Immature natural killer cell (primary cell): ENCODE measurements around the gene KRTAP10-7. TPM values are rescaled to one million over a fixed set of nuclear protein-coding genes. Genes with fewer than 3 reads are reported as not detected.
A peak's percentile ranks its signal among the peaks of the same experiment; 100 is the strongest.

Experiments used
- DNase-seq, 3 donors: peaks; one replicate each; pipeline ENCODE4 v3.0.0; 2022; ENCODE audit warnings: mixed read lengths in 1 of 3
- H3K27ac Mint-ChIP-seq, 6 donors: one replicate each; pipeline ENCODE4 v1.8.0; 2020; ENCODE audit warnings: mixed read lengths in 6 of 6, mild to moderate bottlenecking in 5 of 6, inconsistent platforms in 4 of 6, moderate library complexity in 3 of 6
- H3K27me3 Mint-ChIP-seq, 3 donors: one replicate each; pipeline ENCODE4 v1.8.0; 2020 to 2021; ENCODE audit warnings: low read depth in 3 of 3, mild to moderate bottlenecking in 3 of 3, mixed read lengths in 3 of 3, moderate library complexity in 3 of 3, inconsistent platforms in 1 of 3
- H3K36me3 Mint-ChIP-seq, 3 donors: one replicate each; pipeline ENCODE4 v1.8.0; 2020; ENCODE audit warnings: mixed read lengths in 3 of 3, inconsistent platforms in 2 of 3, mild to moderate bottlenecking in 2 of 3
- H3K4me1 Mint-ChIP-seq, 2 donors: one replicate each; pipeline ENCODE4 v1.8.0; 2020; ENCODE audit warnings: inconsistent platforms in 2 of 2, mild to moderate bottlenecking in 2 of 2, mixed read lengths in 2 of 2, moderate library complexity in 1 of 2
- H3K4me3 Mint-ChIP-seq, 5 donors: one replicate each; pipeline ENCODE4 v1.8.0; 2020; ENCODE audit warnings: mild to moderate bottlenecking in 5 of 5, mixed read lengths in 5 of 5, inconsistent platforms in 3 of 5, moderate library complexity in 3 of 5
- H3K9me3 Mint-ChIP-seq, 6 donors: one replicate each; pipeline ENCODE4 v1.8.0; 2020; ENCODE audit warnings: mild to moderate bottlenecking in 6 of 6, mixed read lengths in 6 of 6, inconsistent platforms in 4 of 6, moderate library complexity in 3 of 6
- polyA plus RNA-seq, 3 donors: library from polyadenylated mRNA; unstranded; fragments of 300-500 nt; fragmentation: Illumina TruSeq; gene quantifications; one replicate each; pipeline ENCODE4 v1.2.3, GENCODE V29; 2021

Gene KRTAP10-7
- polyA plus RNA-seq, 3 donors from 2014 or later: not detected

- DNase-seq: no peak
- Mint-ChIP-seq H3K9me3 (peaks cover 10 to 26% (median 25%) of the 10 kb centered on the region in 6 donors), H3K4me3 (no peak overlapping the region), H3K27me3 (peaks cover 0 to 6% (median 2%) of the 10 kb centered on the region in 3 donors), H3K27ac (peak overlapping the region in 2 of 6 donors; percentile 15 to 29), H3K36me3 (peaks cover 11 to 21% (median 19%) of the 10 kb centered on the region in 3 donors), H3K4me1 (peaks cover 20 to 26% of the 10 kb centered on the region in 2 donors)
These were observed 13.8 kb downstream of the KRTAP10-7 start for GRCh38 chr21:44614161-44614631.

DNA sequence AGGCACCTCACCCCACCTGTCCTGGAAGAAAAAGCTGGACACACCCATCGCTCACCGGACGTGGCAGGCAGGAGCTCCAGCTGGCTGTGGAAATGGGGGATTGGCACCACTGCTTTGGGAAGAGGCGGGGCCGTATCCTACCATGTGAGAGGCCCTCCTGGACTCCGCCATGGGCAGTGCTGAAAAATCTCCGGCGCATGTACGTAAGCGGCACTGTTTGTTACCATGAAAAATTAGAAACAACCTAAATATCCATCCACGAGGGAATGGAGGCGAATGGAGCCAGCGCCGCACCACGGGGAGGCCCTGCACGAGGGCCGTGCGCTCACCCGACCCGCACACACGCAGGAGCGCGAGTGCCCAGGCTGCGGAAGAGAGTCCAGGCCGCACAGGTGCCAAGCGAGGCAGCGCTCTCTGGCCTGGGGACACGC is 14.6 kb downstream of the KRTAP10-7 start:
- Mint-ChIP-seq H3K36me3 (peaks cover 11 to 22% (median 19%) of the 10 kb centered on the region in 3 donors), H3K4me1 (peaks cover 28 to 34% of the 10 kb centered on the region in 2 donors), H3K4me3 (no peak overlapping the region), H3K27ac (peak overlapping the region in 1 of 6 donors; percentile 29), H3K27me3 (peaks cover 0 to 6% (median 2%) of the 10 kb centered on the region in 3 donors), H3K9me3 (peaks cover 14 to 26% (median 24%) of the 10 kb centered on the region in 6 donors)
- no peak for DNase-seq

DNA sequence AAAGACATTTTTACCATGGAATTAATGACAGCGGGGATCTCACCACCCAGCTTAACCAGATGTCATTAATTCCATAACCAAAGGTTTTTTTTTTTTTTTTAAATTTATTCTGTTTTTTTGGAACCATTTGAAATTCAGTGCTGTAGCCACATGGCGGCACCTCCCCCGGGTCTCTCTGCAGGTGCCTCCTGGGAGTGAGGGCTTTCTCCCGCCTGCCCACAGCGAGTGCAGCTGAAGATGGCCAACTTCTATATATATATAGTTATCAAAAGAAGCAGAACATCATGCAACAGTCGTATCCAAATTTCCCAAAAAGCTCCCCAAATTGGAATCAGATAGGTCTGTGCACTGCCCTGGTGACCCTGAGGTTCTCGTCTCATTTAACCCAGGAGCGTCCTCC is 15.1 kb downstream of the KRTAP10-7 start:
- peaks cover 17 to 27% (median 25%) of the 10 kb centered on the region in 6 donors for H3K9me3 Mint-ChIP-seq
- peaks cover 31 to 38% of the 10 kb centered on the region in 2 donors for H3K4me1 Mint-ChIP-seq
- no peak overlapping the region for H3K27ac Mint-ChIP-seq
- peaks cover 0 to 6% (median 2%) of the 10 kb centered on the region in 3 donors for H3K27me3 Mint-ChIP-seq
- no peak overlapping the region for H3K4me3 Mint-ChIP-seq
- DNase-seq: no peak
- H3K36me3 Mint-ChIP-seq: peaks cover 14 to 25% (median 21%) of the 10 kb centered on the region in 3 donors

DNA sequence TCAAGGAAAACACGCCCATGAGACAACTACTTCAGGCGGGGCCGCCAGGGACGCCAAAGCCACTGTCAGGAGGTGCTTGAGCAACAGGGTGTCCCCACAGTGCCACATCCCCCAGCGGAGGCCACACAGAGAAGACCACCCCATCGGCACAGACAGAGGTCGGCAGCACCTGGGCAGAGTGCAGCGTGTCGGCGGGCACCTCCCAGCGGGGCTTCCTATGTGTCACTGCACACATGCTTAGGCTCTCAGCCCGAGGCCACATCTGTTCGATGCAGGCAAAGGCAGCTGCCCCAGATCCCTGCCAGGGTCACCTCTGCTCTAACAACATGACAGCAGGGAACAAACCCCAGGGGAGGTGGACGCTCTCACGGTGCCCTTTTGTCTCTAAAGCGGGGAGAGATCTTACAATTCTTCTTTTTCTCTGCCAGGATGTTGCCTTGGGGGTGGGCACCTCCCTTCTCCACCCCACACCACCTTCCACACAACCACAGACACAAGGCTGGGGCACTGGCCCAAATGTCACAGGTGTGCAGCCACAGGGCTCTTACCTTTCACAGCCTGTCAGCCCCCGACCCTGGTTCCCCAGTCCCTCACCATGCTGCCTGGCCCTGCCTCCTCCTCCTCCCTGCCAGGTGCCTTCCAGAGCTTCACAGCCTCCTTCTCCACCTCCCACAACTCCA is 15.7 kb downstream of the KRTAP10-7 start:
- Mint-ChIP-seq H3K27ac (no peak overlapping the region), H3K4me1 (peaks cover 36 to 43% of the 10 kb centered on the region in 2 donors), H3K27me3 (peaks cover 0 to 6% (median 6%) of the 10 kb centered on the region in 3 donors), H3K36me3 (peaks cover 18 to 25% (median 19%) of the 10 kb centered on the region in 3 donors), H3K4me3 (no peak overlapping the region), H3K9me3 (peaks cover 12 to 25% (median 22%) of the 10 kb centered on the region in 6 donors)
- DNase-seq: no peak

DNA sequence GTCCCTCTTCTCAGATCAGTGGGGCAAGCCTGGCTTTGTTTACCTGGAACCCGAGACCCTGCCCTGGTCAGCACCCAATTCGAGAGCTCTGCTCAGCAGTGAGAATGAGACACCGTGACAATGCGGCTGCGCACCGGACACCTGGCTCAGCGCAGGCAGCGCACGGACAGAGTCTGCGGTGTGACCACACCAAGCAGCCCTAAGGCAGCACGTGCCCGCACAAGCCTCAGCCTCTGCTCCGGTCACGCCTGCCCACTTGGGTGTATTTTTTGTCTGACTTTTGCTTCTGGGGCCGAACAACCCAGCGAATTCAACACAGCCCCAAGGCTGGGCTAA is 16.2 kb downstream of the KRTAP10-7 start:
- H3K4me3 Mint-ChIP-seq: no peak overlapping the region

GRCh38 chr21:44617071-44617501 is 16.7 kb downstream of the KRTAP10-7 start:
- Mint-ChIP-seq H3K4me3 (no peak overlapping the region), H3K27me3 (peaks cover 0 to 6% (median 3%) of the 10 kb centered on the region in 3 donors), H3K36me3 (peaks cover 13 to 19% (median 19%) of the 10 kb centered on the region in 3 donors), H3K9me3 (peaks cover 7 to 20% (median 18%) of the 10 kb centered on the region in 6 donors), H3K4me1 (peaks cover 36 to 43% of the 10 kb centered on the region in 2 donors), H3K27ac (peak overlapping the region in 1 of 6 donors; percentile 44)
- DNase-seq: no peak

More for the DNA sequence above, 16.2 kb downstream of the KRTAP10-7 start:
- H3K9me3 Mint-ChIP-seq: peaks cover 7 to 21% (median 19%) of the 10 kb centered on the region in 6 donors
- H3K36me3 Mint-ChIP-seq: peaks cover 13 to 20% (median 19%) of the 10 kb centered on the region in 3 donors
- H3K27ac Mint-ChIP-seq: no peak overlapping the region
- H3K27me3 Mint-ChIP-seq: peaks cover 0 to 6% (median 6%) of the 10 kb centered on the region in 3 donors
- H3K4me1 Mint-ChIP-seq: peaks cover 36 to 43% of the 10 kb centered on the region in 2 donors
- DNase-seq: no peak

GRCh38 chr21:44618504-44618903 is 18.1 kb downstream of the KRTAP10-7 start:
- Mint-ChIP-seq H3K27ac (peak overlapping the region; percentile 77 to 95 (median 94)), H3K36me3 (peaks cover 17 to 29% (median 21%) of the 10 kb centered on the region in 3 donors), H3K4me1 (peaks cover 38 to 40% of the 10 kb centered on the region in 2 donors), H3K9me3 (peaks cover 11 to 31% (median 23%) of the 10 kb centered on the region in 6 donors), H3K27me3 (peaks cover 2 to 6% (median 5%) of the 10 kb centered on the region in 3 donors), H3K4me3 (peak overlapping the region; percentile 59 to 77 (median 73))
- DNase-seq: peak; percentile 12 to 41 (median 25)

DNA sequence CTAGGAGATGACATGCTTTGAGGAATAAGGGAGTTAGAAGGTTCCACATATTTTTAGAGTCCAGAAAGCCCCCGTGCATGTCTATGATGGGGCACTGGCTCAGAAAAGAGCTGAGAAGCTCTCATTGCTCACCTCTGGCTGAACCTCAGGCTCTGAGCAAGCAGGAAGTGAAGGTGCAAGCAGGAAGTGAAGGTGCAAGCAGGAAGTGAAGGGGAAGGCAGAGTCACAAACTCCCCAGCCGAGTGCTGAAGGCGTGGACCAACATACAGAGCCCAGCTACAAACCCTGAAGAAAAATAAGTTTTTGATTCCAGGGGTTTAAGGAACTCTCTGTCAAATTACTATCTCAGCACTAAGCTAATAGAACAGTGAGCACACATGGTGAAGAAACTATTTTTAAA is 18.5 kb downstream of the KRTAP10-7 start:
- peak; percentile 53 to 71 (median 58) for DNase-seq
- H3K27ac Mint-ChIP-seq: peak overlapping the region; percentile 77 to 95 (median 94)
- peaks cover 2 to 6% (median 6%) of the 10 kb centered on the region in 3 donors for H3K27me3 Mint-ChIP-seq
- peak overlapping the region; percentile 59 to 77 (median 73) for H3K4me3 Mint-ChIP-seq
- H3K4me1 Mint-ChIP-seq: peaks cover 38 to 41% of the 10 kb centered on the region in 2 donors
- H3K36me3 Mint-ChIP-seq: peaks cover 21 to 33% (median 24%) of the 10 kb centered on the region in 3 donors
- H3K9me3 Mint-ChIP-seq: peaks cover 15 to 35% (median 27%) of the 10 kb centered on the region in 6 donors

DNA sequence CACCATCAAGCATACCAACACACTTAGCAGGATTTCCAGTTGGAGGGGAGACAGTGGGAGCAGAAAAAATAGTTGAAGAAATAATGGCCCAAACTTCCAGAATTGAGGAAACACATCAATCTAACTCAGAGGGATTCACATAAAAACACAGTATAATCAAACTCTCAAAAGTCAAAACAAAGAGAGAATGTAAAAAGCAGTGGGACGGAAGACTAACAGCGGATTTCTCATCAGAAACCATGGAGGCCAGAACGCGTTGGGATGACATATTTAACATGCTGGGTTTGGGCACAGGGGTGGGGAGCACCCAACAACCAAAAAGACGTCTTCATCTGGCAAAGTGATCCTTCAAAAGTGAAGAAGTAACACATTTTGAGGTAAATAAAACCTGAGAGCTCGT is 19.5 kb downstream of the KRTAP10-7 start:
- H3K4me3 Mint-ChIP-seq: peak overlapping the region in 4 of 5 donors; percentile 13 to 70 (median 35)
- H3K36me3 Mint-ChIP-seq: peaks cover 24 to 40% (median 31%) of the 10 kb centered on the region in 3 donors
- H3K27ac Mint-ChIP-seq: peak overlapping the region; percentile 77 to 95 (median 94)
- peaks cover 21 to 43% (median 36%) of the 10 kb centered on the region in 6 donors for H3K9me3 Mint-ChIP-seq
- H3K4me1 Mint-ChIP-seq: peaks cover 42 to 50% of the 10 kb centered on the region in 2 donors
- peaks cover 2 to 8% (median 6%) of the 10 kb centered on the region in 3 donors for H3K27me3 Mint-ChIP-seq
- no peak for DNase-seq

GRCh38 chr21:44623575-44623974 is 23.2 kb downstream of the KRTAP10-7 start:
- Mint-ChIP-seq H3K27me3 (peaks cover 2 to 8% (median 5%) of the 10 kb centered on the region in 3 donors), H3K4me1 (peaks cover 57 to 64% of the 10 kb centered on the region in 2 donors), H3K36me3 (peaks cover 24 to 40% (median 31%) of the 10 kb centered on the region in 3 donors), H3K9me3 (peaks cover 21 to 43% (median 37%) of the 10 kb centered on the region in 6 donors), H3K27ac (no peak overlapping the region), H3K4me3 (no peak overlapping the region)
- no peak for DNase-seq

GRCh38 chr21:44625756-44626155 is 25.4 kb downstream of the KRTAP10-7 start:
- H3K27ac Mint-ChIP-seq: peak overlapping the region; percentile 56 to 92 (median 82)
- peaks cover 15 to 29% (median 20%) of the 10 kb centered on the region in 3 donors for H3K36me3 Mint-ChIP-seq
- H3K27me3 Mint-ChIP-seq: peaks cover 2 to 9% (median 7%) of the 10 kb centered on the region in 3 donors

DNA sequence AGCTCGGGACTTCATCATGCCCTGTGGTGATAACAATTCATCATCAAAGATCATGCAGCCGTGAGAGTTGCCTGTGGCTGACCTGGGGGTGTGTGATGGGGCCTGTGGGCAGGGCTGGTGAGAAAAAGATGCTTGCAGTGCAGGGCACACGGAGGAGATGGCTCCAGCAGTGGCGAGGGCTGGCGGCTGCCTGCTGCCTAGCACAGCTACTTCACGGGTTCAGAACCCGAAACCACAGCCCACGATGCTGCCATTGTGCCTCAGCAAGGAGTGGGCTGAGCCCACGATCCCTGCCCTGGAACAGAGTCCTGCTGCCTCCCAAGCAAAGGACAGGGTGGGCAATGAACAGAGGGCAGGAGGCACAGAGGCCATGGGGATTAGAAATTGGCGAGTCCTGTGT is 25.9 kb downstream of the KRTAP10-7 start:
- Mint-ChIP-seq H3K4me3 (peak overlapping the region; percentile 51 to 78 (median 68)), H3K27me3 (peaks cover 2 to 9% (median 6%) of the 10 kb centered on the region in 3 donors), H3K27ac (peak overlapping the region; percentile 56 to 92 (median 82)), H3K9me3 (peaks cover 18 to 41% (median 36%) of the 10 kb centered on the region in 6 donors), H3K36me3 (peaks cover 19 to 32% (median 25%) of the 10 kb centered on the region in 3 donors), H3K4me1 (peaks cover 57 to 69% of the 10 kb centered on the region in 2 donors)
- DNase-seq: peak; percentile 71 to 84 (median 71)

More at GRCh38 chr21:44625756-44626155, 25.4 kb downstream of the KRTAP10-7 start:
- peak overlapping the region; percentile 51 to 78 (median 68) for H3K4me3 Mint-ChIP-seq
- peaks cover 15 to 37% (median 31%) of the 10 kb centered on the region in 6 donors for H3K9me3 Mint-ChIP-seq
- peaks cover 53 to 67% of the 10 kb centered on the region in 2 donors for H3K4me1 Mint-ChIP-seq
- no peak for DNase-seq

- Mint-ChIP-seq H3K4me1 (peaks cover 57 to 70% of the 10 kb centered on the region in 2 donors), H3K27ac (peak within 1 kb of the TSS; percentile 56 to 92 (median 82)), H3K27me3 (peaks cover 2 to 10% (median 6%) of the 10 kb centered on the region in 3 donors), H3K4me3 (peak within 1 kb of the TSS; percentile 51 to 78 (median 68)), H3K36me3 (peaks cover 23 to 36% (median 28%) of the 10 kb centered on the region in 3 donors), H3K9me3 (peaks cover 19 to 45% (median 39%) of the 10 kb centered on the region in 6 donors)
- DNase-seq: no peak
These were observed 26.3 kb downstream of the KRTAP10-7 start, which contains the start of gene KRTAP10-9 for GRCh38 chr21:44626673-44627143. Gene KRTAP10-9, plus strand, starts transcription at chr21:44627093. Its CDS starts 79 bp downstream, at chr21:44627172.
